Testis (tissue), 3 donors: ENCODE results near the gene MAN2B2. TPM values are rescaled to one million over a fixed set of nuclear protein-coding genes. Genes with fewer than 3 reads are reported as not detected.

Source experiments
- DNase-seq: peaks from one replicate; pipeline ENCODE4 v3.0.0-alpha.2; 2019
- H3K27ac ChIP-seq, 2 donors: fragments of 200-600 bp; sonication (generic); one replicate each; pipeline ENCODE4 v1.5.1; 2019
- H3K27me3 ChIP-seq: fragments of 200-600 bp; sonication (generic); one replicate; pipeline ENCODE4 v1.5.1; 2019
- H3K36me3 ChIP-seq: fragments of 200-600 bp; sonication (generic); one replicate; pipeline ENCODE4 v1.5.1; 2017; ENCODE audit warnings: low read depth; ENCODE audit errors: missing control alignments
- H3K4me1 ChIP-seq: fragments of 200-600 bp; sonication (generic); one replicate; pipeline ENCODE4 v1.5.1; 2019
- H3K4me3 ChIP-seq, 2 donors: fragments of 200-600 bp; sonication (generic); one replicate each; pipeline ENCODE4 v1.5.1; 2017 to 2019
- H3K9me3 ChIP-seq: fragments of 200-600 bp; sonication (generic); one replicate; pipeline ENCODE4 v1.5.1; 2017
- CTCF ChIP-seq, 3 experiments: fragments of 450-650 bp in 2 of 3; fragments of 200-600 bp in 1 of 3; sonication (generic) in 1 of 3; IDR thresholded peaks; one replicate each; pipeline ENCODE4 v1.5.1; 2016 to 2019; ENCODE audit warnings: antibody characterized with exemption in 3 of 3, mild to moderate bottlenecking in 2 of 3, moderate library complexity in 1 of 3
- POLR2A ChIP-seq: fragments of 450-650 bp; IDR thresholded peaks from one replicate; pipeline ENCODE4 v1.6.1; 2017; ENCODE audit warnings: antibody characterized with exemption, mild to moderate bottlenecking, moderate library complexity
- WGBS, 2 donors: methylation state at CpG; one replicate each; pipeline ENCODE4 v1.1.5; 2018; 5-methylcytosine and 5-hydroxymethylcytosine counted together
- intact Hi-C: fragments of 100-400 bp; cut with DNase I; formaldehyde crosslinking; loops from one replicate; pipeline ENCODE4 v1.15.1; 2023; ENCODE audit warnings: low total_unique reads
- polyA plus RNA-seq: library from polyadenylated mRNA; stranded (reverse); fragments of 350-450 nt; fragmentation: Illumina TruSeq; extraction: RNeasy Lipid Tissue Mini Kit (QIAGEN cat#74804); gene quantifications from one replicate; pipeline ENCODE4 v1.2.3, GENCODE V29; 2014; ENCODE audit warnings: low read depth, low replicate concordance; ENCODE audit not compliant: insufficient read depth
- total RNA-seq, 2 donors: library from RNA; depleted of rRNA; stranded (reverse); fragments of >200 nt; gene quantifications; one replicate each; pipeline ENCODE4 v1.2.3, GENCODE V29; 2016

The MAN2B2 gene
- total and polyA plus RNA-seq, 3 donors from 2014 or later, result 15.0 to 23.7 (median 17.0) TPM

GRCh38 chr4:6571608-6572007 is 3.4 kb upstream of the MAN2B2 start:
- Histone ChIP-seq H3K27ac (no peak overlapping the region), H3K4me1 (peaks cover 8% of the 10 kb centered on the region), H3K4me3 (no peak overlapping the region), H3K36me3 (no peaks in the 10 kb centered on the region), H3K9me3 (no peaks in the 10 kb centered on the region), H3K27me3 (no peaks in the 10 kb centered on the region)
- TF ChIP-seq CTCF (IDR thresholded peaks at IDR 0.05), result no peak
- intact Hi-C loops, result no loop called here
- WGBS, 2 donors, result 90 to 97% methylated on average over 3 of the region's 3 CpGs
- no peak for DNase-seq

DNA sequence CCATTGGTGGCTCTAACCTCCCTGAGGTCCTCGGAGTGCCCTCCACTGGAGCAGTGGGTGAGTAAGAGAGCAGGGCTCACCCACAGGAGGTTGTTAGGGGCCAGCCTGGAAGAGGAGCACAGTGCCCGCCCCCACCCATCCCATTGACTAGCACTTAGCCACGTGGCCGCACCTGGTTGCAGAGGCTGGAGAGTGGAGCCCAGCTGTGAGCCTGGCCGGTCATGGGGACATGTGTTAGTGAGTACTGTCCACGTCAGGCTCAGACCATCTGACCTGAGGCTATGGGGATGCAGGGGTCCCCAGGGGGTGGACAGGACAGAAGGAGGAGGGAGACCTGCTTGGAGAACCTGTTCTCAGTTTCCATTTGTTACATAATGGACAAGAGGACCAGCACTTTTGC is 1.4 kb upstream of the MAN2B2 start:
- Histone ChIP-seq H3K27me3 (no peaks in the 10 kb centered on the region), H3K4me1 (peaks cover 8% of the 10 kb centered on the region), H3K27ac (no peak overlapping the region), H3K36me3 (no peaks in the 10 kb centered on the region), H3K4me3 (no peak overlapping the region), H3K9me3 (no peaks in the 10 kb centered on the region)
- intact Hi-C loops, result no loop called here
- DNase-seq, result no peak
- 74 to 85% methylated on average over 5 to 6 of the region's 6 CpGs for WGBS, 2 donors
- TF ChIP-seq POLR2A (no peak), CTCF (IDR thresholded peaks at IDR 0.05) (no peak)

DNA sequence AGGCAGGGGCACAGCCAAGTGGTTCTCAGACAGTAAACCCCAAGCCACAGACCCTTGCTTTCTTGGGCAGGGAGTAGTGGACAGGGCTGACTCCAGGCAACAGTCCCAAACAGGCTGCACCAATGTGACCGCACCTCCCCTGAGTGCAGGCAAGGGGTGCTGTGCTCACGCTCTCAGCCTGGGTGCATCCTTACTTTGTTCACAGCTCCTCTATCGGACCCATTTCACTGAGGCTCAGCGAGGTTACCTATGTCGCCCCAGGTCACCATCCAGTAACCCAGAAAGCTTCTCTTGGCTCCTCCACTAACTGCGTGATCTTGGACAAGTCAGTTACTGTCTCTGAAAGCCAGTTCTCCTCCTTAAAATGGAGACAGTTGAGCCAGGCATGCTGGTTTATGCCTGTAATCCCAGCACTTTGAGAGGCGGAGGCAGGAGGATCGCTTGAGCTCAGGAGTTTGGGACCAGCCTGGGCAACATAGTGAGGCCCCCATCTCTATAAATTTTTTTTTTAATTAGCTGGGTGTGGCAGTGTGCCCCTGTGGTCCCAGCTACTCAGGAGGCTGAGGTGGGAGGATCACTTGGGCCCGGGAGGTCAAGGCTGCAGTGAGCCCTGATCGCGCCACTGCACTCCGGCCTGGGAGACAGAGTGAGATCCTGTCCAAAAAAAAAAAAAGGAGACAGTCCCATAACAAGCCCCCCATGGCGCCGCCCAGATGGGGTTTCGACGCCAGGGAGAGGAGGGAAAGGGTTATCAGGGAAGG is 823 bp upstream of the MAN2B2 start:
- H3K27ac ChIP-seq, result no peak overlapping the region
- peaks cover 8% of the 10 kb centered on the region for H3K4me1 ChIP-seq
- no peaks in the 10 kb centered on the region for H3K36me3 ChIP-seq
- intact Hi-C loops, result no loop called here
- no peaks in the 10 kb centered on the region for H3K27me3 ChIP-seq
- H3K4me3 ChIP-seq, result peak overlapping the region; percentile 73 to 78
- TF ChIP-seq CTCF (IDR thresholded peaks at IDR 0.05) (no peak), POLR2A (no peak)
- 29 to 37% methylated on average over 16 of the region's 16 CpGs for WGBS, 2 donors
- DNase-seq, result no peak
- H3K9me3 ChIP-seq, result no peaks in the 10 kb centered on the region

DNA sequence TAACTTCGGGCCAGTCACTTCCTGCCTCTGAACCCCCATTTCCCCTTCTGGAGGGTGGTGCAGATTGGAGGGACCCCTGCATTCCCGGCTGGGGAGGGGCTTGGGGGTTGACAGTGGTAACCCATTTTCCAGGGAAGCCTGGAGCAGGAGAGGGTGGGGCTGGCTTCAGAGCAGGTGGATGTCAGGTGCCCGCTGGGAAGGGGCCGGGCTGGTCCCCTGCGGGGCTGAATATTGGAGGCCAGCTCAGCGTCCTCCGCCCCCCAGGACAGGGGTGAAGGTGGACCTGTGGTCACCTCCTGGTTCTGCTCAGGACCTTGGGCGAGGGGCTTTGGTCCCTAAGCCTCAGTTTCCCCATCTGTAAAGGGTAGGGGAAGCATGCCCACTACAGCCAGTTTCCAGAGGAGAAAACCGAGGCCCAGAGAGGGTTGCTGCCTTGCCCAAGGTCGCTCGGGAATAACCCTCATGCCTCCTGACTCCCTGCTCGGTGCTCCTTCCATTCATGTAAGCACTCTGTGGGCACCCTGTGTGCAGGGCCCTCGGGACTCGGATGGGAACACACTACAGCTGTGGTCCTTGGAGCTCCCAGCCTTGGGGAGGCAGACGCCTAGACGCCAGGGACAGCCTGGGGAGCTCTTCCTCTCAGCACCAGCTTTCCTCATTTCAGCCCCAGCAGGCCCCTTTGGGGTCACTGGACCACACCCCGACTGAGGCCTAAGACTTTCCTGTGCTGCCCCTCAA is 683 bp downstream of the MAN2B2 start:
- peak overlapping the region in 1 of 2 donors; percentile 34 for H3K27ac ChIP-seq
- peak overlapping the region; percentile 73 to 78 for H3K4me3 ChIP-seq
- H3K9me3 ChIP-seq, result no peaks in the 10 kb centered on the region
- TF ChIP-seq CTCF (IDR thresholded peaks at IDR 0.05) (no peak), POLR2A (no peak)
- DNase-seq, result no peak
- no peaks in the 10 kb centered on the region for H3K27me3 ChIP-seq
- intact Hi-C loops, result no loop called here
- H3K4me1 ChIP-seq, result peaks cover 8% of the 10 kb centered on the region
- H3K36me3 ChIP-seq, result no peaks in the 10 kb centered on the region
- 27 to 52% methylated on average over 3 to 17 of the region's 17 CpGs for WGBS, 2 donors
